ENCODE measurements around the gene IL4R. TPM values are rescaled to one million over a fixed set of nuclear protein-coding genes. Genes with fewer than 3 reads are reported as not detected.

Gene IL4R
- total RNA-seq, 1 donor from 2014 or later: 34.5 TPM

- no peak for TF ChIP-seq CTCF (IDR thresholded peaks at IDR 0.05)
- H3K4me3 Mint-ChIP-seq (ENCODE audit: unreplicated experiment): no peak overlapping the region
- no peaks in the 10 kb centered on the region for H3K9me3 Mint-ChIP-seq (ENCODE audit: unreplicated experiment)
- peak; percentile 56 for DNase-seq (ENCODE audit: extremely low spot score, unreplicated experiment)
- no peaks in the 10 kb centered on the region for H3K36me3 Mint-ChIP-seq (ENCODE audit: unreplicated experiment)
- peaks cover 22% of the 10 kb centered on the region for H3K4me1 Mint-ChIP-seq (ENCODE audit: unreplicated experiment)
- no peaks in the 10 kb centered on the region for H3K27me3 Mint-ChIP-seq (ENCODE audit: unreplicated experiment)
- no peak overlapping the region for H3K27ac Mint-ChIP-seq (ENCODE audit: unreplicated experiment)
Observed at GRCh38 chr16:27402569-27402963, 88.8 kb downstream of the IL4R start.

GRCh38 chr16:27402964-27403600 is 89.3 kb downstream of the IL4R start:
- Mint-ChIP-seq H3K4me3 (ENCODE audit: unreplicated experiment) (no peak overlapping the region), H3K9me3 (ENCODE audit: unreplicated experiment) (no peaks in the 10 kb centered on the region), H3K27me3 (ENCODE audit: unreplicated experiment) (no peaks in the 10 kb centered on the region), H3K27ac (ENCODE audit: unreplicated experiment) (no peak overlapping the region), H3K36me3 (ENCODE audit: unreplicated experiment) (no peaks in the 10 kb centered on the region), H3K4me1 (ENCODE audit: unreplicated experiment) (peaks cover 27% of the 10 kb centered on the region)
- DNase-seq (ENCODE audit: extremely low spot score, unreplicated experiment): peak; percentile 81
- no peak for TF ChIP-seq CTCF (IDR thresholded peaks at IDR 0.05)

GRCh38 chr16:27403601-27403992 is 89.8 kb downstream of the IL4R start:
- TF ChIP-seq CTCF (IDR thresholded peaks at IDR 0.05): no peak
- H3K4me3 Mint-ChIP-seq (ENCODE audit: unreplicated experiment): no peak overlapping the region
- no peaks in the 10 kb centered on the region for H3K9me3 Mint-ChIP-seq (ENCODE audit: unreplicated experiment)
- no peak for DNase-seq (ENCODE audit: extremely low spot score, unreplicated experiment)
- no peak overlapping the region for H3K27ac Mint-ChIP-seq (ENCODE audit: unreplicated experiment)
- H3K4me1 Mint-ChIP-seq (ENCODE audit: unreplicated experiment): peaks cover 29% of the 10 kb centered on the region
- H3K27me3 Mint-ChIP-seq (ENCODE audit: unreplicated experiment): no peaks in the 10 kb centered on the region
- no peaks in the 10 kb centered on the region for H3K36me3 Mint-ChIP-seq (ENCODE audit: unreplicated experiment)

- Mint-ChIP-seq H3K9me3 (ENCODE audit: unreplicated experiment) (no peaks in the 10 kb centered on the region), H3K27me3 (ENCODE audit: unreplicated experiment) (no peaks in the 10 kb centered on the region), H3K4me1 (ENCODE audit: unreplicated experiment) (peaks cover 29% of the 10 kb centered on the region), H3K4me3 (ENCODE audit: unreplicated experiment) (no peak overlapping the region), H3K27ac (ENCODE audit: unreplicated experiment) (no peak overlapping the region), H3K36me3 (ENCODE audit: unreplicated experiment) (no peaks in the 10 kb centered on the region)
- TF ChIP-seq CTCF (IDR thresholded peaks at IDR 0.05): no peak
- peak; percentile 70 for DNase-seq (ENCODE audit: extremely low spot score, unreplicated experiment)
Observed at GRCh38 chr16:27404163-27404823, 90.5 kb downstream of the IL4R start.

GRCh38 chr16:27405546-27406451 is 92.0 kb downstream of the IL4R start:
- peaks cover 24% of the 10 kb centered on the region for H3K4me1 Mint-ChIP-seq (ENCODE audit: unreplicated experiment)
- peak; percentile 79 for DNase-seq (ENCODE audit: extremely low spot score, unreplicated experiment)

More at GRCh38 chr16:27405546-27406451, 92.0 kb downstream of the IL4R start:
- peaks cover 6% of the 10 kb centered on the region for H3K27me3 Mint-ChIP-seq (ENCODE audit: unreplicated experiment)
- H3K9me3 Mint-ChIP-seq (ENCODE audit: unreplicated experiment): peaks cover 3% of the 10 kb centered on the region
- TF ChIP-seq CTCF (IDR thresholded peaks at IDR 0.05): no peak
- no peak overlapping the region for H3K4me3 Mint-ChIP-seq (ENCODE audit: unreplicated experiment)
- H3K36me3 Mint-ChIP-seq (ENCODE audit: unreplicated experiment): no peaks in the 10 kb centered on the region
- no peak overlapping the region for H3K27ac Mint-ChIP-seq (ENCODE audit: unreplicated experiment)
